Upper lobe of left lung (tissue), 4 donors: ENCODE measurements around the gene HOXD10.

Experiments
- CTCF ChIP-seq, 6 experiments: fragments of 450-650 bp in 4 of 6; fragments of 200-600 bp in 2 of 6; sonication (generic) in 2 of 6; IDR thresholded peaks; one replicate each; pipeline ENCODE4 v1.5.1; 2016 to 2019; ENCODE audit warnings: antibody characterized with exemption in 6 of 6
- POLR2AphosphoS5 ChIP-seq, 2 donors: sonication (generic); formaldehyde crosslinking; IDR thresholded peaks; one replicate each; pipeline ENCODE4 v1.5.1; 2017; ENCODE audit warnings: antibody characterized with exemption in 2 of 2

- no peak for TF ChIP-seq CTCF (IDR thresholded peaks at IDR 0.05)
- TF ChIP-seq POLR2AphosphoS5 (IDR thresholded peaks at IDR 0.05): no peak
These were observed 27.4 kb upstream of the HOXD10 start for GRCh38 chr2:176088937-176089842.
